Epithelial cell of esophagus (primary cell): ENCODE results near the gene CASQ2.

Source experiments
- DNase-seq: peaks from one replicate; pipeline ENCODE4 v3.0.0; 2010; ENCODE audit warnings: low read depth
- H3K4me3 ChIP-seq: 2 replicates; pipeline ENCODE4 v1.5.1; 2011; ENCODE audit warnings: mild to moderate bottlenecking, low read length, control low read depth
- TF ChIP-seq, protein P1 (sequence below): IDR thresholded peaks from 2 replicates; pipeline ENCODE4 v1.5.1; 2011; ENCODE audit warnings: low read depth, mild to moderate bottlenecking, low read length, control low read depth, inconsistent platforms; ENCODE audit not compliant: insufficient read depth; ENCODE audit errors: missing control alignments

CASQ2 gene

DNA sequence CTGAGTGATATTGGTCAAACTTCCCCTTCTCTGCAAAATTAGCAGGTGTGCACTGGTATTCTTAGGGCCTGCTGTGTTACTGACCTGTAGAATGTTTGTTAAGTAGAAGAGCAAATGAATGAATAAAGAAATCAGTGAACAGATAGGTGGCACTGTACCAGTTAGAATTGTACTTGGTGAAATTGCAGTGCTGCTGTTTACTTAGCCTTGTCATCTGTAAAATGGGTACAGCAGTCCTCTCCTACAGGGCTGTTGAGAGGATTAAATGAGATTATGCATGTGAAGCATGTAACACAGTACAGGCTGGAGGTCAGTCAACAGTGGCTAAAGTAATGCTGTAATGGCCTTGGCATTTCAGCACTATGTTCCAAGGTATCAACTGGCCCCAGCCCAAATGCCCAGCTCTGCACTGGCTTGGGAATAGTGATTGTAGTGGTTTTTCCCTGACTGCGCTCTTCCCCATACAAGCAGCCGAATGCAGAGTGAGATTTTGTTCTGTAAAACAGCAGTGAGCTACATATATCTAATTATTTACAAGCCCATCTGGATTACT is 116.2 kb downstream of the CASQ2 start:
- TF ChIP-seq, protein P1, sequence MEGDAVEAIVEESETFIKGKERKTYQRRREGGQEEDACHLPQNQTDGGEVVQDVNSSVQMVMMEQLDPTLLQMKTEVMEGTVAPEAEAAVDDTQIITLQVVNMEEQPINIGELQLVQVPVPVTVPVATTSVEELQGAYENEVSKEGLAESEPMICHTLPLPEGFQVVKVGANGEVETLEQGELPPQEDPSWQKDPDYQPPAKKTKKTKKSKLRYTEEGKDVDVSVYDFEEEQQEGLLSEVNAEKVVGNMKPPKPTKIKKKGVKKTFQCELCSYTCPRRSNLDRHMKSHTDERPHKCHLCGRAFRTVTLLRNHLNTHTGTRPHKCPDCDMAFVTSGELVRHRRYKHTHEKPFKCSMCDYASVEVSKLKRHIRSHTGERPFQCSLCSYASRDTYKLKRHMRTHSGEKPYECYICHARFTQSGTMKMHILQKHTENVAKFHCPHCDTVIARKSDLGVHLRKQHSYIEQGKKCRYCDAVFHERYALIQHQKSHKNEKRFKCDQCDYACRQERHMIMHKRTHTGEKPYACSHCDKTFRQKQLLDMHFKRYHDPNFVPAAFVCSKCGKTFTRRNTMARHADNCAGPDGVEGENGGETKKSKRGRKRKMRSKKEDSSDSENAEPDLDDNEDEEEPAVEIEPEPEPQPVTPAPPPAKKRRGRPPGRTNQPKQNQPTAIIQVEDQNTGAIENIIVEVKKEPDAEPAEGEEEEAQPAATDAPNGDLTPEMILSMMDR: no peak
- no peak overlapping the region for H3K4me3 ChIP-seq
- DNase-seq: no peak

DNA sequence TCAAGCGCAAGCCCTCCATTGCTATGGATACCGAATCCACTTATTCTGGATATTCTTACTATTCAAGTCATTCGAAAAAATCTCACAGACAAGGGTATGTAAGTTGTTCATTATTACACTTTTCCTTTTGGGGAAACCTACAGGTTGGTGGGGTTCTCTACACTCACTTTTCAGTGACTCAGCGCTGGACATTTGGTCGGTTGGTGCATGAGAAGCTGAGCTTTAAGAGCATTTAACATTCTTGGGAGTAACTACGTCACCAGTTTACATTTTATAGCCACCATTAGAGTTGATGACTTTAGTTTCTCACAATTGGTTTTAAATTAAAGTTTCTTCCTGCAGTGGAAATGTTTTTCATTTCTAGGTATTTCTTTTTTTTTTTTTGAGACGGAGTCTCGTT is 117.1 kb downstream of the CASQ2 start:
- no peak overlapping the region for H3K4me3 ChIP-seq
- DNase-seq: no peak
- TF ChIP-seq, protein P1: no peak

DNA sequence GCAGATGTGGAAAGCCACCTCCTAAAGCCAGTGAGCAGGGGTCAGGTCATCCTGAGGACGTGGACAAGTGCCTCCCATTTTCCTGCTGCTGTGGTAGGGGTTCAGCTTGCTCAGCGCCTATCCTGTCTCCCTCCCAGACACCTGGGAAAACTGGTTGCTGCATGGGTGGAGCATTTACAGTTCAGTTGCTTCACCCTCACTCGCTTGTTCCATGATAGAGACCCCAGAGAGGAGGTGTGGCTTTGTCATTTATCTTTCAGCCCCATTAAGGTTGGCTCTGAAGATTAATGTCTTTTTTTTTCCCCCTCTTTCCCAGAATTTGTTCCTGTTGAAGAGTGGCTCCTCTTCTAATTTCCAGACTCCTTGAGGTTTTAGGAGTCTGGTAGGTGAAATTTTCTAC is 117.6 kb downstream of the CASQ2 start:
- TF ChIP-seq, protein P1: no peak
- H3K4me3 ChIP-seq: no peak overlapping the region
- DNase-seq: no peak
